ENCODE results near the gene EFNA3. TPM values are rescaled to one million over a fixed set of nuclear protein-coding genes. Genes with fewer than 3 reads are reported as not detected.
A peak's percentile ranks its signal among the peaks of the same experiment; 100 is the strongest.

EFNA3 gene
- total and polyA plus RNA-seq, 9 of the 15 experiments (the other 6 are each of a cell fraction or from before 2014, with no cell fraction given) = 0.59 to 7.9 (median 4.7) TPM

- FAIRE-seq (no peak), DNase-seq (ENCODE audit: extremely low read depth in 1 of 4, low spot score in 3 of 4) (no peak), ATAC-seq (no peak)
- BruUV-seq (replicated peaks) = no TSS peak
- Histone ChIP-seq H2AFZ (ENCODE audit: low read depth, low read length) (no peak overlapping the region), H3K4me2 (ENCODE audit: insufficient read depth, low read length) (no peak overlapping the region), H3K9me1 (ENCODE audit: control insufficient read depth, insufficient read depth, low read length) (no peaks in the 10 kb centered on the region), H3K4me1 (replicated peaks in 1 of 2; ENCODE audit: control insufficient read depth in 2 of 2, insufficient read depth in 2 of 2, low read length in 2 of 2) (peaks cover 12 to 13% of the 10 kb centered on the region in 2 experiments; a peak in 4 of 5 replicates), H4K20me1 (replicated peaks; ENCODE audit: control insufficient read depth, insufficient read depth, low read length) (no peaks in the 10 kb centered on the region), H3K27me3 (ENCODE audit: control insufficient read depth in 2 of 2, insufficient read depth in 2 of 2, low read length in 2 of 2) (no peaks in the 10 kb centered on the region), H3K27ac (ENCODE audit: extremely low read depth, low read depth, low read length) (no peak overlapping the region), H3K9me3 (replicated peaks; ENCODE audit: control insufficient read depth, insufficient read depth, low read depth, low read length) (no peaks in the 10 kb centered on the region), H3K4me3 (no peak overlapping the region), H3K79me2 (ENCODE audit: control insufficient read depth, insufficient read depth, low read length) (no peaks in the 10 kb centered on the region), H3K9ac (ENCODE audit: insufficient read depth in 1 of 2, low read depth in 2 of 2, low read length in 2 of 2) (no peak overlapping the region), H3K36me3 (ENCODE audit: control insufficient read depth, insufficient read depth, low read length) (no peaks in the 10 kb centered on the region)
- TF ChIP-seq ZNF512 (tag; IDR thresholded peaks at IDR 0.05) (peak; percentile 47; the same call in 1 of the 2 replicates), RBM25 (IDR thresholded peaks at IDR 0.05; ENCODE audit: low read depth, low read length, severe bottlenecking) (no peak), KAT2B (IDR thresholded peaks at IDR 0.05; ENCODE audit: low read depth, low read length) (no peak)
- POLR2A ChIA-PET = interaction anchor here (1.0 to 1.6 kb wide), 2 partner anchors 7 to 17 kb away, joined by 3 to 6 read pairs; no protein-coding TSS in a partner anchor
- in situ Hi-C loops (cut with MboI) (no loop called here), intact Hi-C loops (cut with micrococcal nuclease) (no loop called here)
- CTCF ChIA-PET (ENCODE audit: low intra/inter-chr PET ratio) = no interaction called here
- WGBS (ENCODE audit: insufficient coverage, low coverage, missing lambda C conversion rate) = 38% methylated on average over 5 of the region's 5 CpGs
These were observed 29.7 kb downstream of the EFNA3 start for GRCh38 chr1:155108296-155108695.

GRCh38 chr1:155110381-155110780 lies 31.7 kb downstream of the EFNA3 start:
- Histone ChIP-seq H3K9me3 (replicated peaks; ENCODE audit: control insufficient read depth, insufficient read depth, low read depth, low read length) (no peaks in the 10 kb centered on the region), H3K27me3 (ENCODE audit: control insufficient read depth in 2 of 2, insufficient read depth in 2 of 2, low read length in 2 of 2) (no peaks in the 10 kb centered on the region), H3K79me2 (ENCODE audit: control insufficient read depth, insufficient read depth, low read length) (no peaks in the 10 kb centered on the region), H3K36me3 (ENCODE audit: control insufficient read depth, insufficient read depth, low read length) (no peaks in the 10 kb centered on the region), H3K4me1 (replicated peaks in 1 of 2; ENCODE audit: control insufficient read depth in 2 of 2, insufficient read depth in 2 of 2, low read length in 2 of 2) (peaks cover 6 to 8% of the 10 kb centered on the region in 2 experiments; a peak in 4 of 5 replicates), H3K27ac (ENCODE audit: extremely low read depth, low read depth, low read length) (no peak overlapping the region), H3K4me2 (ENCODE audit: insufficient read depth, low read length) (no peak overlapping the region), H4K20me1 (replicated peaks; ENCODE audit: control insufficient read depth, insufficient read depth, low read length) (no peaks in the 10 kb centered on the region), H3K4me3 (no peak overlapping the region), H2AFZ (ENCODE audit: low read depth, low read length) (no peak overlapping the region), H3K9me1 (ENCODE audit: control insufficient read depth, insufficient read depth, low read length) (no peaks in the 10 kb centered on the region), H3K9ac (ENCODE audit: insufficient read depth in 1 of 2, low read depth in 2 of 2, low read length in 2 of 2) (no peak overlapping the region)
- WGBS (ENCODE audit: insufficient coverage, low coverage, missing lambda C conversion rate) = 40% methylated on average over 8 of the region's 8 CpGs
- ATAC-seq (no peak), FAIRE-seq (no peak), DNase-seq (ENCODE audit: extremely low read depth in 1 of 4, low spot score in 3 of 4) (no peak)
- in situ Hi-C loops (cut with MboI) (no loop called here), intact Hi-C loops (cut with micrococcal nuclease) (loop anchor here (5.0 kb wide), 1 partner anchor 57 kb away; no protein-coding TSS in a partner anchor)
- BruUV-seq (replicated peaks) = no TSS peak
- TF ChIP-seq NEUROD1 (IDR thresholded peaks at IDR 0.05; ENCODE audit: borderline replicate concordance, low read depth, low read length, partially characterized antibody) (no peak), SMAD4 (CRISPR knock-in tag; conservative IDR thresholded peaks at IDR 0.05) (no peak)
- ChIA-PET POLR2A (interaction anchor here (1.2 kb wide), 1 partner anchor 15 kb away, joined by 3 read pairs; no protein-coding TSS in a partner anchor), CTCF (ENCODE audit: low intra/inter-chr PET ratio) (no interaction called here)
